NCI-H146 (cell line): ENCODE measurements around the gene SLC5A3.

Experiments
- DNase-seq: peaks from one replicate; lab custom pipeline; 2025; lab: John Stamatoyannopoulos, UW

The SLC5A3 gene

GRCh38 chr21:34100337-34100736 lies 27.0 kb downstream of the SLC5A3 start:
- DNase-seq: no peak

DNA sequence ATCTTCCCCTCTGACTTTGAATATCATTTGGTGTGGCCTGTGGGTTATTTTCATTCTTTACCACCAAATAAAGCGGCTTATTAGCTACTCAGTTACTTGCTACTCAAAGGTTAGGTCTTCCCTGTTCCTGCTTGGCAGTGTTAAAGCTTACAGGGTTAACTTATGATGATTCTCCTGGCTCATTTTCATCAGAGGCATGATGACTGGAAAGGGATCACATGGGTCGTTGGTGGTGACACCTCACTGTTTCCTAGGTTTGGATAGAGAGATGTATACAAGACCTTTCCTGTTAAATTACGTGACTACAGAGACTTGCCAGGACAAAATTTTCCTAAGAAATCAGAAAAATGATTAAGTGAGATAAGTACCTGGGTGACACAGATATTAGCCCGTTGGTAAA lies 27.4 kb downstream of the SLC5A3 start:
- no peak for DNase-seq

DNA sequence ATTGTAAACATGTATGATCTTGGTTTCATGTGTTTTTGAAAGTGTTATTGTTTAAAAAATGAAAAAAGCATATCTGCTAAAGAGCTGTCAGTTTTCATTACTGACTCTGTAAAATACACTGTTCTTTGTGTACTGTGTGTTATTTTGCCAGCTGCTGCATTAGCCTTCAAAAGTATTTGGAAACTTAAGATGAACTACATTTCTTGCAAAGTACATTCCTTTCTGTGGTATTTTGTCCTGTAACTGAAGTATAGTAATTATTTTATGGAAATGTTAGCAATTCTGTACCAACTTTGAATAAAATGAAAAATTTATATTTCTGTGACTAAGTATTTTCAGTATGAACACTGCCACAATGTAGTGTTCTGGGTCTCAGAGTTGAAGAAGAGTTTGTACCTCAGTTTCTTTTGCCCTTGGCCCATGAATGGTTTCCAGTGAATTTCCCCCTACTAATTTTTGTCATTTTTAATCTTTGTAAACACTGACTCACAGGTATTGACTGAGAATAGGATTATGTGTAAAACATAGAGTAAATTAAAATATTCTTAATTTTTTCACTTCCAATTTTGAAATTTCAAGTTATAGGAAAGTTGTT lies 32.7 kb downstream of the SLC5A3 start:
- DNase-seq: no peak

GRCh38 chr21:34107606-34108005 lies 34.2 kb downstream of the SLC5A3 start:
- DNase-seq: no peak

DNA sequence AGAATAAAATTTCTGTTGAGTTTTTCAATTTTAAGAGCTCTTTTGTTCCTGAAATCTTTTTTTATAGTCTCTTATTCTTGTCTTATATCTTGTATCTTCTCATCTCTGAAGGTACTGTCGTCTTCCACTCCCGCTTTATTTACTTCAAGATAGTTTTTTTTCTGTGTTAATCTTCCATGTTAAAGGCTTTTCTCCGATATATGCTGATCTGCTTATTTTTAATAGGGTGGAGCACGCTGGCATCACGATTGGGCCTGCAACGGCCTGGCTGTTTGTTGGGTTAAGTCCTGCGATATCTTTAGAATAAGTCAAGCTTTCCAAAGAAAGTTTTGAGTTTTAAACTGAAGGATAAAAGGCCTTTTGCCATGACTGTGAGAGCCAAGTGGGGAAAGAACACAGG lies 35.7 kb downstream of the SLC5A3 start:
- DNase-seq: no peak

DNA sequence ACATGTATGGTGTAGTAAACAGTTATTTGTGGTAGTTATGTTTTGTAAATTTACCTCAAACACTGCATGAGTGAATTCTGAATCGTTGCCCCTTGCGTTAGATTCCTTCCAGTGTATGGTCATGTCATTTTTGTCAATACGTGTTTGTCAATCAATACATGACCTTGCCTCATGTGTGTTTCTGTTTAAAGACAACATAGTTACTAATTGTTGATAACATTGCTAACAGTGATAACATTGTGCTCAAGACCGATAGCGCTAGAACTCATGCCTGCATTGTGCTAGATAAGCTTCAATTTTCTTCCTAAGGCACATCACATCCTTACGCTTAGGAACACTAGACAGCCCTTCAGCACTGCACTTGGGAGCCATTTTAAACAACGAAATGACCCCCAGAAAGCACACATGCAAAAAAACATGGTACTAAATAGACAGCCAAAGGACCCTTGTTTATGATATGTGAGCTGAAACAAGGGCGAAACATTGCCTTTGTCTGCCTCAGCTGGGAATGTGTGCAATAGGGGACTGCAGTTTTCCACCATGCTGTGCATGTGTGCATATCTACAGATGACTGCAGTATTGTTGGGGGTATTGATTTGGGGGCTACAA lies 37.3 kb downstream of the SLC5A3 start:
- DNase-seq: no peak

DNA sequence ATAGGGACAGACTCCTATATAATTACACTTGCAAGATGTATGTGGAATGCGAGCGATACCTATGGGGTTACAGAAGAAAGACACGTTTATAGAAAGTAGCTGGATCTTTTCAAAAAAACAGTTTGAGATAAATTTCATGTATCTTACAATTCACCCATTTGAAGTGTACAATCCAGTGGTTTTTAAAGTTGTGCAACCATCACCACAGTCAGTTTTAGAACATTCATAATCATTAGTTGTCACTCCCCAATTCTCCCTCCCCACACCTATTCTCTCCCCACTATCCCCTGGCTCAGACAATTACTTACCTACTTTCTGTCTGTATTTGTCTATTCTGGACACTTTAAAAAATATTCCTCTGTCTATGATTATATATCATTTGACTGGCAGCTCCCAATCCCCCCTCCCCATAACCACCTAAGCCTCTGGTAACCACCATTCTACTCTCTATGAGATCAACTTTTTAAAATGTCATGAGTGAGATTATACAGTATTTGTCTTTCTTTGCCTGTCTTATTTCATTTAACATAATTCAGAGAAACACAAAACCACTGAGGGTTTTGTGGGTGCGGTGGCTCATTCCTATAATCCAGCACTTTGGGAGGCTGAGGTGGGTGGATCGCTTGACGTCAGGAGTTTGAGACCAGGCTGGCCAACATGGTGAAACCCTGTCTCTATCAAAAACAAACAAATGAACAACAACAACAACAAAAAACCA lies 39.1 kb downstream of the SLC5A3 start:
- no peak for DNase-seq

DNA sequence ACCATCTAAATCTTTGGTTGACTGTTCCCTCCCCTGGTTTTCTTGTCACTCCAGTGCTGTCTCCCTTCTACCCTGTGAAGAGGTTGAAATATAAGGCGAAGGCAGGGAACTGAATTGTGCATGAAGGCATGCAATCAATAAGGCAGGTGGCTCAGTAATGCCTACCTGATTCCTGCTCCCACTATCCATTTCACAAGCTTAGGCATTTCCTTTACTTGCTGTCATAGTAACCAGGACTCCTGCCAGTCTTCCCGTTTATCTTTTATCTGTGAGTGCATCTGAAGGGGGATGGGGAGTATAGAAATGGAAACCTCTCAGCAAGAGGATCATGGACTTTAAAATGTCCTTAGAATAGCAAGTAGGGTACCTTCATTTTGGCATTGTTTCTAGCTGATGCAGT lies 40.5 kb downstream of the SLC5A3 start:
- peak; percentile 10 for DNase-seq

GRCh38 chr21:34115160-34115559 lies 41.8 kb downstream of the SLC5A3 start:
- DNase-seq: no peak

- no peak for DNase-seq
Measured at GRCh38 chr21:34116569-34116968, 43.2 kb downstream of the SLC5A3 start.

DNA sequence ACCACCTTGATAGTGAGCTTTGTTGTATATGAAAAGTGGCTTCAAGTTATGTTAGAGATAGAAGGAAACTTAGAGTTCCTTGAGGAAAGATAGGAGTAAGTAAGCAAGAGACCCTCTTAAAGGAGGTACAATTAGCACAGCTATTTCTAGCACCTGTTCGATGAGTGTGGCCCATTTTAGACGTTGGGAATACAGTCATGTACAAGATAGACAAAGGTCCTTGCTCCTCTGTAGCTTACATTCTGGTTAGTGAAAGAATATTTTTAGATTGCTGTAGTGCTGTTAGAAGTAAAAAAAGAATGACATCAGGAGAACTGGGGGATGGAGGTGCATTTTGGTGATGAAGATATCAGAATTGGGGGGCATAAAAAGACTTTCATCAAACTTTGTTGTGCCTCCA lies 47.5 kb downstream of the SLC5A3 start:
- no peak for DNase-seq

- DNase-seq: no peak
Measured at GRCh38 chr21:34122047-34122446, 48.7 kb downstream of the SLC5A3 start.
